Brain pericyte (primary cell): ENCODE data around the gene PTCRA.
A peak's percentile ranks its signal among the peaks of the same experiment; 100 is the strongest.

Experiments used
- DNase-seq: peaks from one replicate; pipeline ENCODE4 v3.0.0-alpha.2; 2012; ENCODE audit warnings: low read depth, low spot score

Gene PTCRA

DNA sequence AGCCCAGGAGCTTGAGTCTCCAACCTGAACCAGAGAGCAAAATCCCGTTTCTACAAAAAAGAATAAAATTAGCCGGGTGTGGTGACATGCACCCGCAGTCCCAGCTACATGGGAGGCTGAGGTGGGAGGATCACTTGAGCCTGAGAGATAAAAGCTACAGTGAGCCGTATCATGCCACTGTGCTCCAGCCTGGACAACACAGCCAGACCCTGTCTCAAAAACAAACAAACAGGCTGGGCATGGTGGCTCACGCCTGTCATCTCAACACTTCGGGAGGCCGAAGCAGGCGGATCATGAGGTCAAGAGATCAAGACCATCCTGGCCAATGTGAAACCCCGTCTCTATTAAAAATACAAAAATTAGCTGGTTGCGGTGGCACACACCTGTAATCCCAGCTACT is 11.4 kb upstream of the PTCRA start:
- no peak for DNase-seq

DNA sequence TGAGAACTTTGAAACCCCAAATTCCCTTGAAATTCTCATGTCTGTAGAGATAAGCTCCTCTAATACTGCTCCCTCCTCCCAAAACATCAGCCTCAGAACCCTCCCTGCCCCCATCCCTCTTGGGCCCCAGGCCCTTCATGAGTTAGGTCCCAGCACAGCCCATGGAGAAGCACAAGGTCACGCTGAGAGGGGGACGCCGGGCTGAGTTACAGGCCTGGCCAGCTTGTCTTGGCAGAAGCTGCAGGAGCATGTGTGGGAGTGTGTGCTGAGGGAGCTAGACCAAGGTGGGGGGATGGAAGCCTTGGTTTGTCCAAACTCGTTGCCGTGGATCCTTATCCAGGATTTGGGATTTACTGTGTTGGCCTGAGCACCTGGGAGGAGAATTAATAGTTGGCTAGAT is 8.5 kb upstream of the PTCRA start:
- DNase-seq, result no peak

DNA sequence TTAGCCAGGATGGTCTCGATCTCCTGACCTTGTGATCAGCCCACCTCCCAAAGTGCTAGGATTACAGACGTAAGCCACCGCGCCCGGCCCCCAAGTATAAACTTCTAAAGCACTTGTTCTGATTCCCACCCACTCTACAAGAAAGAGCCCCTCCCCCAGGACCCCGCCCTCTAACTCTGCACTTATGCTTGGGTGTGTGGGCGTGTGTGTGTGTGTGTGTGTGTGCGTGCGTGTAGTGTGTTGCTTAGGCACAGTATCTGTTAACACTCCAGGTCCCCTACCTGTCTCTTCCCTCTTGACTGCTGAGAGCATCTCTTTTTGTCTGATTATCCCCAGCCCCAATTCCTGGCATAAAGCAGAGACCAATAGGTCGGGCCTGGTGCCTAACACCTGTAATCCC is 6.0 kb upstream of the PTCRA start:
- DNase-seq, result no peak

DNA sequence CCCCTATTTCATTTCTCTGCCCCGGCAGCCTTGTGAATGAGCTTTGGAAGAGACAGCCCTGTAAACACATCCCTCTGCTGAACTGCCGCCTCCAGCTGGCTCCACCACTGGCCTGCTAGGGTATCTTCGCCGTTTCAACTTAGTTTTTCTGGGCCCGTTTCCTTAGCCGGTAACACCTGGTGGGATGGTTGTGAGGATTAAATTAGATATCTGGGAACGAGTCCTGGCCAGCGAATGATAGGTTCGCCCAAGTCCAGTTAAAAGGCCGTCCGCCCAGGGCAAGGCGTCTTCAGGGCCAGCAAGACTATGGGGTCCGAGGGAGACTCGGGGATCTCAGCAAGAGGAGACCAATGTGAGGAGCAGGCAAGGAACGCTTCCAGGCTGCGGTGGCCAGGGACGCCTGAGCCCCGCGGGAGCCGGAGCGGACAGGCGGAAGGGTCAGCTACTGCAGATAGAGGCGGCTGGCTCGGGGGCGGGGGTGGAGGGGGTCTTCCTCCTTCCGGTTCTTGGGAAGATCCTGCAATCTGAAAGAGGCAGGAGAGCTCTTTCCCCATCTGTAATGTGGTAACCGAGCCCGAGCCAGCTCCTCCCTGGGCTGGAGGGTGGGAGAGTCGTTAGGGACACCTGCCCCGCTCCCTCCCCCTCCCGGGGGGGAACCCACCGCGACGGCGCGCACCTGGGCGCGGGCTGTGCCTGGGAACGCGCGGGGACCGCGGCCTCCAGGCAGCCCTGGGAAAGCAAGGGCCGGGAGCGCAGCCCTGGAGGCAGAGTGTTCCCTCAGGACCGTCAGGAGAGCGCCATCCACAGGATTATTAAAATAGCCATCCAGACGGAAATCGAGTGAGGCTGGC is 4.5 kb upstream of the PTCRA start:
- no peak for DNase-seq

DNA sequence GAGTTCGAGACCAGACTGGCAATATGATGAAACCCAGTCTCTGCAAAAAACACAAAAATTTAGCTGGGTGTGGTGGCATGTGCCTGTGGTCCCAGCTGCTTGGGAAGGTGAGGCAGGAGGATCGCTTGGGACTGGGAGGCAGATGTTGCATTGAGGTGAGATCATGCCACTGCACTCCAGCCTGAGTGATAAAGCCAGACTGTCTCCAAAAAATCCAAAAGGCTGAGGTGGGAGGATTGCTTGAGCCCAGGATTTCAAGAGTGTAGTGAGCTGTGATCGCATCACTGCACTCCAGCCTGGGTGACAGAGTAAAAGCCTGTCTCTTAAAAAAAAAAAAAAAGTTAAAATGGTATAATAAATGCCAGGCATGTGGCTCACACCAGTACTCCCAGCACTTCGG is 1.3 kb upstream of the PTCRA start:
- DNase-seq, result no peak

DNA sequence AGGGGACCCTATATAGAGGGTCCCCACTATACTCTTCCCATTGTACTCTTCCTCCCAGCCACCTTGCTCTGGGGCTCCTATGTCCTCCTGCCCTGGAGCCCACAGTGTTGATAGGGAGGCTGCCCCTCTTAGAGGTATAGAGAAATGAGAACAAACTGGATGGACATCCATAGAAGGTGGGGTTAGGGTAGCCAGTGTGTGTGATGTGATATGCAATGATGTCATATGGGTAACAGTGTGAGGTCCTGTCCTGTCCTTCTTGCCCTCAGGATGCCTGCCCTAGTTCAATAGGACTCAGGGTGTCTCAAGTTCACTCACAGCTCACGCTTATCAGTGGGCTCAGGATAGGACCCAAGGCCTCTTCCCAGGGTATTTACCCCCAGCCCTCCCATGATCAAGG is 435 bp downstream of the PTCRA start:
- DNase-seq, result no peak

DNA sequence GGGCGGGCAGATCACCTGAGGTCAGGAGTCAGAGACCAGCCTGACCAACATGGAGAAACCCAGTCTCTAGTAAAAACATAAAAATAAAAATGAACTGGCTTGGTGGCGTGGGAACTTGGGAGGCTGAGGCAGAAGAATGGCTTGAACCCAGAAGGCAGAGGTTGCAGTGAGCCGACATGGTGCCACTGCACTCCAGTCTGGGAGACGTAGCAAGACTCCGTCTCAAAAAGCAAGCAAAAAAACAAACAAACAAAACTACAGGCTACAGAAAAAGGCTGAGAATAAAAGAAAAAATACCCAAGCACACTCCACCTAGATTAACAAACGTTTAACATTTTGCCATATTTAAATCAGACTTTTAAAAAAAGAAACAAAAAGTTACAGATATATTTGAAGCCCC is 5.9 kb downstream of the PTCRA start:
- DNase-seq, result no peak

DNA sequence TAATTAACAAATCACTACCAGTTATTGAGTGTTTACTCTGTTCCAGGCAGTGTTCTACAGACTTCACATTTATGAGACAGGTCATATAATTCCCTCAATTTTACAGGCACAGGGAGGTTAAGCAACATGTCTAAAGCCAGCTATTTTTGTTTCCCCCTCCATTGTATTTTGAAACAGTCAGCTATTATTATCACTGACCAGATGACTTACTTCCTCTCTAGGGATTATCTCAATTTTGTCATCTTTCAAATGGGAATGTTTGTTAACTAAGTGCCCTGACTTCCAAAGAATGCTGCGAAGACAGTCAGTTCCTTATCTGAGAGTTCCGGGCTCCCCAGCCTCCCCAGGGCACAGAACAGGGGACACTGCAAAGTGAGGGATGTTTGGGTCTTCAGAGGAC is 7.8 kb downstream of the PTCRA start:
- no peak for DNase-seq

DNA sequence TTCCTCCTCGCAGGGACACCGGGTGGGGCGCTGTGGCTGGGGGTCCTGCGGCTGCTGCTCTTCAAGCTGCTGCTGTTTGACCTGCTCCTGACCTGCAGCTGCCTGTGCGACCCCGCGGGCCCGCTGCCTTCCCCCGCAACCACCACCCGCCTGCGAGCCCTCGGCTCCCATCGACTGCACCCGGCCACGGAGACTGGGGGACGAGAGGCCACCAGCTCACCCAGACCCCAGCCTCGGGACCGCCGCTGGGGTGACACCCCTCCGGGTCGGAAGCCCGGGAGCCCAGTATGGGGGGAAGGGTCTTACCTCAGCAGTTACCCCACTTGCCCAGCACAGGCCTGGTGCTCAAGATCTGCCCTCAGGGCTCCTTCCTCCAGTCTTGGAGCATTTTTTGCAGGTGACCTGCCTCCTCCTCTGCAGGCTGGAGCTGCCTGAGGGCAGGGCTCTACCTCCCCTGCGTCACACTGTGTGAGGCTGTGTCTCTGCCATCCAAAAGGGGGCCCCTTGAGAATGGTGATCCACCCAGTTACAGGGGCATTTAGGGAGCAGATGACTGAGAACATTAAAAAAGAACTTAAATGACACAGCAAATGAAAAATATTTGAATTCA is 9.5 kb downstream of the PTCRA start:
- no peak for DNase-seq

DNA sequence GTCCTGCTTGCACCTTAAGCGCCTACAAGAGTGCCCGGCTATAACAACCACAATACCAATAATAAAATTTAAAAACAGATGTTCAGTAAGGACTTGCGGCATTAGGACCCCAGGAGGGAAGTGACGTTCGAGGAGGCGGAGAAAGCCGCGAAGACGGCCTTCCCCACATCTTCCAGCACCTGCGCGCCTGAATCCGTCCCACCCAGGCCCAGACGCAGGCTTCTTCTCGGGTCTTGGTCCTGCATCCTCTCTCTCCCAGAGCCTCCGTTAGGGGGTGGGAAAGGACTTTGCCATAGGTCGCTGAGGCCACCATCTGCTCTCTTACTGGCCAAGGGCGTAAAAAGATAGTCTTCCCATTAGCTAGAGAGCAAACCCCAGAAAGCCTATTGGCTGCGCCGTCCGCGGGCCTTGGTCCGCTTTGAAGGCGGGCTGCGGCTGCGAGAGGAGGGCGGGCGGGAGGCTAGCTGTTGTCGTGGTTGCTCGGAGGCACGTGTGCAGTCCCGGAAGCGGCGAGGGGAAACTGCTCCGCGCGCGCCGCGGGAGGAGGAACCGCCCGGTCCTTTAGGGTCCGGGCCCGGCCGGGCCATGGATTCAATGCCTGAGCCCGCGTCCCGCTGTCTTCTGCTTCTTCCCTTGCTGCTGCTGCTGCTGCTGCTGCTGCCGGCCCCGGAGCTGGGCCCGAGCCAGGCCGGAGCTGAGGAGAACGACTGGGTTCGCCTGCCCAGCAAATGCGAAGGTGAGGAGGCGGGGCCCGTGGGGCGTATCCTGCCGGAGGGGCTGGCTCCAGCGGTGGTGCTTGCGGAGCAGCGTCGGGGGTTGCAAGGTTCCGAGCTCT is 13.3 kb downstream of the PTCRA start, which contains the start of gene CNPY3:
Gene CNPY3, plus strand, starts transcription at position 495 of the 835 bp plus-strand sequence. Its CDS starts 91 bp downstream, at position 586.
- DNase-seq, result peak; percentile 93

DNA sequence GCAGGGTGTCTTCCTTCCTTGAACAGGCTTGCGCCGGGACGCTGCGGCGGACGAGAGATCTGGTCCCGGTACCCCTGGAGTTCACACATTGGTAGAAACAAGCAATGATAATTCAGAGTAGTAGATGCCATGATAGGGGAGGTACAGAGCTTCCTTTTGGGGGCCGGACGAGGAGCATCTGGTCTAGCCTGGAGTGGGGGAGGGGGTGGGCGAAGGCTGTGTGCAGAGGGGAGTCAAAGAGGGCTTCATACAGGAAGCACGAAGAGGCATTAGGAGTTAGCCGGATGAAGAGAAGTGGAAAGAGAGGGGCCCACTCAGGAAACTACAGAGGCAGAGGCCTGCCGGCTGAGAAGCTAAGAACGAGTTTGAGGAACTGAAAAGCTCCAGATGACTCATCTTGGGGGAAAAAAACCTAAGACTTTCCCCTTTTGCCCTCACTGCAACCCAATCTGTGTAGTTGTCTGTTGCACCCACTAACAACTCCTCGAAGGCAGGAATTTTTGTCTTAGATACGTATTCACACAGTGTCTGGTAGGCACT is 14.0 kb downstream of the PTCRA start:
- DNase-seq, result peak; percentile 12

DNA sequence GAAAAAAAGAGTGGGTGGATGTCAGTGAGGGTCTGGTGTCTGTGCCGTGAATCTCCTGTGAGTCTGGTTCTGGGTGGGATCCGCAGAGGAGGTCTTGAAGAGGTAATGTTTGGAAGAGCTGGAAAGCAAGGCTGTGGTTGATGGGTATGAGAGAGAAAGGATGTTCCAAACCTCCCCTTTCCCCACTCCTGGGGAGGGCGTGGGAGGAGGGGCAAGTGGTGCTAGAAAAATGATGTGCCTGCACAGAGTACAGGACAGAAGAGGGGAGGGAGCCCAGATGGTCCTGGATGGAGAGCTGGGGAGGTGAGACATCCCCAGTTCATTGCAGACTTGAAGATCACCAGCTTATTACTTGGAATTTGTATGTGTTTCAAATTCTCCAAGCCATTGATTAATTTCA is 16.6 kb downstream of the PTCRA start:
- no peak for DNase-seq

DNA sequence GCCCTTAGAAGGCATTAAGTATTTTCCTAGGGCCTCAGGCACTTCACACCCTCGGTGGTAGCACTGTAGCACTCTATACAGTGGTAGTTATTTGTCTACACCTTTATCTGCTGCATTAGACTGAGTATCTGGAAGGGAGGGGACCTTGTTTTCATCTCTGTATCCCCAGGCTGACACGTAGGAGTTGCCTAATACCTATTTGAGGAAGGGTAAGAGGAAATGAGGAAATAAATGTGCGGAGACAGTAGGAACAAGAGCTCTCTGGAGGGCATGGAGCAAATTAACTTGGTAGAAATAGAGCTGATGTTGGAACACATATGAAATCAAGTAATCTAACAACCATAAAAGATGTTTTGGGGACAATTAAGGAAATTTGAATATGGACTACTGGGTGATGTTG is 17.4 kb downstream of the PTCRA start:
- no peak for DNase-seq

DNA sequence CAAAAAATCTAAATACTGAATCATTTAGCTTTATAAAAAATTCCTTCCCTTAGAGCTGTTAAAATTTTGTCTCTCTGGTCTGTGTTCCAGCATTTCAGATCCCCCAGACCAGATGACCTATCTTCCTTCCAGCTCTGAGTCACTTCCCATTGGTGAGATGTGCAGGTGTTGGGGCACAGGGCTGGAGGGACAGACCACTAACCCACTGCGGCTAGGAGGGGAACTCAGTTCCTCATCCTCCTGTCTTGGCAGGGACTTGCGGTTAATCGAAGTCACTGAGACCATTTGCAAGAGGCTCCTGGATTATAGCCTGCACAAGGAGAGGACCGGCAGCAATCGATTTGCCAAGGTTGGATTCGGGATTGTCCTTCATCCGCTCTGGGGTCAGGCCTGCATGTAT is 19.5 kb downstream of the PTCRA start:
- no peak for DNase-seq

DNA sequence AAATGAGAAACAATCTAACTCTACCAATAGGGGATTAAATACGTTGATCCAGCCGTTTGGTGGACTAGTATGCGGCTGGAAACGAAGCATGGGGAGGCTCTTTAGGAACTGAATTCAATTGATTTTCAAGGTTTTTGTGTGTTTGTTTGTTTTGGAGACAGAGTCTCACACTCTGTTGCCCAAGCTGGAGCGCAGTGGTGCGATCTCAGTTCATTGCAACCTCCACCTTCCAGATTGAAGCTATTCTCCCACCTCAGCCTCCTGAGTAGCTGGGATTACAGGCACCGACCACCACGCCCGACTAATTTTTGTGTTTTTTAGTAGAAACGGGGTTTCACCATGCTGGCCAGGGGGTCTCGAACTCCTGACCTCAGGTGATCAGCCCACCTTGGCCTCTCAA is 20.5 kb downstream of the PTCRA start:
- no peak for DNase-seq

DNA sequence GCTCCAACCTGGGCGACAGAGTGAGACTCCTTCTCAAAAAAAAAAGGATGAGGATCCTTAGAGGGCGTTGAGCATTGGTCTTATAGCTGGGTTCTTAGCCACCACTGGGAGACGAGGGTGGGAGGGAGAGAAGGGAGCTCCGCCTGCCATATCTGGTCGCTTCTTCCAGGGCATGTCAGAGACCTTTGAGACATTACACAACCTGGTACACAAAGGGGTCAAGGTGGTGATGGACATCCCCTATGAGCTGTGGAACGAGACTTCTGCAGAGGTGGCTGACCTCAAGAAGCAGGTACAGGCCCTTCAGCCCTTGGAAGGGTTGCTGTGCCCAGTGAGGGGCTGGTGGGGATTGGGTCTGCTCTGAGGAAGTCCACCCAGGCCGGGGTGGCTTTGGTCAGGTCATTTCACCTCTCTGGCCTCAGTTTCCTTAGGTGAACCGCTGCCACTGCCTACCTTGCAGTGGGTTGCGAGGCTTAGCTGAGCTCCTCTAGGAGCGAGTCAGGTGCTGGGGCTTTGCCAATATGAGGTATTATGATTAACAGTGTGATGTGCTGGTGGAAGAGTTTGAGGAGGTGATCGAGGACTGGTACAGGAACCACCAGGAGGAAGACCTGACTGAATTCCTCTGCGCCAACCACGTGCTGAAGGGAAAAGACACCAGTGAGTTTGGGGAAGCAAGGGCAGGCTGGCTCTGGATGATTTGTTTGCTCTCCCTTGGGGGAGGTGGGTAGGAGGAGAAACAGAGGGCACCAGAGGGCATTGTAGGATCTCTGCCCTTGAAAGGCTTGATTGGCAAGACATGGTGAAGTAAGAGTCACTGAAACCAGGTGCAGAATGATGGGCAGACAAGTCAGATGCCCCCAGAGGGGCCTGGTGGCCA is 21.9 kb downstream of the PTCRA start:
- no peak for DNase-seq

DNA sequence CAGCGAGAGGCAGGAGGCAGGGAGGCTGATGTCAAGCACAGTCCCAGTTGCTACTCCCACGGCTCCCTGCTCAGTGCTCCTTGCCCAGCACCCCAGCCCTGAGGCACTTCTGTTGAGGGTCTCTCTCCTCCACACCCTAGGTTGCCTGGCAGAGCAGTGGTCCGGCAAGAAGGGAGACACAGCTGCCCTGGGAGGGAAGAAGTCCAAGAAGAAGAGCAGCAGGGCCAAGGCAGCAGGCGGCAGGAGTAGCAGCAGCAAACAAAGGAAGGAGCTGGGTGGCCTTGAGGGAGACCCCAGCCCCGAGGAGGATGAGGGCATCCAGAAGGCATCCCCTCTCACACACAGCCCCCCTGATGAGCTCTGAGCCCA is 22.6 kb downstream of the PTCRA start:
- DNase-seq, result no peak

DNA sequence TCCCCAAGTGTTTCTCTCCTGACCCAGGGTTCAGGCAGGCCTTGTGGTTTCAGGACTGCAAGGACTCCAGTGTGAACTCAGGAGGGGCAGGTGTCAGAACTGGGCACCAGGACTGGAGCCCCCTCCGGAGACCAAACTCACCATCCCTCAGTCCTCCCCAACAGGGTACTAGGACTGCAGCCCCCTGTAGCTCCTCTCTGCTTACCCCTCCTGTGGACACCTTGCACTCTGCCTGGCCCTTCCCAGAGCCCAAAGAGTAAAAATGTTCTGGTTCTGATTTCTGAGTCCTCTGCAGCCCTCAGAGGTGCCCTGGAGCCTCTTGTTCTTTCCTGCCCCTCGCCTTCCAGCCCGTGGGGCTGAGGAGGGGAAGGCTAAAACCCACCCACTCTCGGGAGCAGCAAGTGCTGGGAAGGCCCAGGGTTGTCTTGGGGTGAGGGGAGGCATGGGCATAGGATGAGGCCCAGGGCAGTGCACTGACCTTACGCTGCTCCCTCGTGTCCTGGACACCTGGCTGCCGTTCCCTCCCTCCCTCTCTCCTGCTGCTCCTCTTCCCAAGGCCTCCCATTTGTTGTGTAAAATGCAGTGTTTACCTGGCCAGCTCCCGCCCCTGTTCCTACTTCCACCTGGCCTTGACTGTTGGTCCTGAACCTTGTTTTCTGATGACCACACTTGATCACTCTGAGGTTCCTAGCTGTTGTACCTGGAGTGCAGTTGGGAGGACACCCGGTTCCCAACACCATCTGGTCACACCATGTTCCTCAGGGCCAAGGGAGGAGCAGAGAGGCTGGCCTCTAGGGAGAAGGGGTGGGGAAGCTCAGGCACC is 23.3 kb downstream of the PTCRA start:
- no peak for DNase-seq

DNA sequence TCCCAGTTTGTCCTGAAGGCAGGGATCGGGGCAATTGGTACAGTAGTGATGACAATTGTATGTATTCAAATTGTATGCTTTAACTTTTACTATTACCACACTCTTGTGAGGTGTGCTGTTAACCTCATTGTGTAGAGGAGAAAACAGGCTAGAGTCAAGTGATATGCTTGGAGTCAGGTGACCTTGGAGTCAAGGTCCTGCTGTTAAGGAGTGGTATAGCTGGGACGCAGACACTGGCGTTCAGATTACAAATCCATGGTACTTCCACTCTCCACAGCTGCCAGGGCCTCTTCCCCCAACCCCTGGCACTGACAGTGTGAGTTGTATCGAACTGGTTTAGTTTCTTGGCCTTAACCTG is 23.9 kb downstream of the PTCRA start:
- no peak for DNase-seq

DNA sequence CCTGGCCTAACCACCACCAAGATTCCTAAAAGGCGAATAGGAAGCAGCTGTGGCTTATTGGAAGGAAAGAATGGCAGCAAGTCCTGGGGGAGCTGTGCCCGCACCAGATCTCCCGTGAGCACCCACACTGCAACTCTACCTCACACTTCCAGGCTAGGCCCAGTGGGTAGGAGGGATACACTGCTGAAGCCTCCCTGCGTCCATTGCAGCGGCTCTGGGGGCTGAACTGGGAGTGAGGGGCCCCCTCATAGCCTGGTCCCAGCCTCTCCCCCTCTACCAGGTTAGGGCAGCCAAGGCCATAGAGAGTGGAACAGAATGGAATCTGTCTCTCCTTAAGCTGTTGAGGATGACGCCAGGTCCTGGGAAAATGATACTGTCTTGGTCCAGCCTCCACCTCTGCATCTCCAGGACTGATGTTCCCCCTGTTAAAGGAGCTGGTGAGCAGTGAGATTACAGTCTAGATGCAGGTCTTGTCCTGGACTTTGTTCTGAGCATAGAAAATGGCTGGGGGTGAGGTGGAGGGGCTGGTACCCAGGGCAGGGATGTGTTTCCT is 24.7 kb downstream of the PTCRA start:
- DNase-seq, result no peak
